K562 (cell line): Measurements from ENCODE around the gene EML2. TPM values are rescaled to one million over a fixed set of nuclear protein-coding genes. Genes with fewer than 3 reads are reported as not detected.

Experiments
- ATAC-seq: fragments of 200-7000 bp; cut with Tn5 transposase; 3 replicates; pipeline ENCODE4 v1.9.1; 2020; ENCODE audit warnings: moderate library complexity
- BruUV-seq: library from RNA; stranded (reverse); fragments of 400-500 nt; replicated peaks from 2 replicates; lab custom pipeline; 2021; lab: Mats Ljungman, UMichigan
- CTCF ChIA-PET: fragments of 300-600 bp; formaldehyde crosslinking; extraction: SDS; loops from one replicate; lab custom pipeline; 2021; ENCODE audit warnings: low intra/inter-chr PET ratio; lab: Yijun Ruan, JAX
- POLR2A ChIA-PET: fragments of 300-600, 350-650 bp; sonication (Branson Sonifier 250); formaldehyde crosslinking; extraction: SDS; loops from one replicate; lab custom pipeline; 2021; ENCODE audit warnings: antibody characterized with exemption, inconsistent platforms; lab: Yijun Ruan, JAX
- DNase-seq, 4 experiments: peaks; one replicate each; pipeline versions ENCODE4 v3.0.0 to v3.0.0-alpha.2; 2011 to 2018; ENCODE audit warnings: low spot score in 3 of 4, mixed read lengths in 3 of 4; ENCODE audit errors: extremely low read depth in 1 of 4
- FAIRE-seq: peaks from 2 replicates; lab custom pipeline; 2011; peaks lifted over from hg19 to GRCh38; lab: Jason Lieb, UNC
- H2AFZ ChIP-seq: 2 replicates; pipeline ENCODE4 v1.6.0; 2011; ENCODE audit warnings: low read depth, low read length, control low read depth, inconsistent platforms
- H3K27ac ChIP-seq: fragments of 200-600 bp; 3 replicates; pipeline ENCODE4 v1.8.0; 2011; ENCODE audit warnings: low read depth, mild to moderate bottlenecking, control low read depth, inconsistent platforms, low read length, moderate library complexity, mixed read lengths; ENCODE audit errors: extremely low read depth
- H3K27me3 ChIP-seq, 2 experiments: fragments of 300-600 bp in 1 of 2; 2 replicates in 1 of 2; 3 replicates in 1 of 2; pipeline versions ENCODE4 v1.6.0 to v1.8.0; 2011; ENCODE audit warnings: inconsistent platforms in 2 of 2, low read length in 2 of 2, mild to moderate bottlenecking in 1 of 2, mixed read lengths in 1 of 2, moderate library complexity in 1 of 2; ENCODE audit not compliant: control insufficient read depth in 2 of 2, insufficient read depth in 2 of 2
- H3K36me3 ChIP-seq: fragments of 300-600 bp; 3 replicates; pipeline ENCODE4 v1.8.0; 2011; ENCODE audit warnings: mild to moderate bottlenecking, low read length, inconsistent platforms; ENCODE audit not compliant: control insufficient read depth, insufficient read depth
- H3K4me1 ChIP-seq, 2 experiments: fragments of 200-600 bp in 1 of 2; replicated peaks in 1 of 2; 2 replicates in 1 of 2; 3 replicates in 1 of 2; pipeline versions ENCODE4 v1.5.1 to v1.8.0; 2011; ENCODE audit warnings: inconsistent platforms in 2 of 2, low read length in 2 of 2, mild to moderate bottlenecking in 1 of 2, mixed read lengths in 1 of 2, moderate library complexity in 1 of 2; ENCODE audit not compliant: control insufficient read depth in 2 of 2, insufficient read depth in 2 of 2
- H3K4me2 ChIP-seq: 2 replicates; pipeline ENCODE4 v1.6.1; 2011; ENCODE audit warnings: low read length, control low read depth, inconsistent platforms, mixed read lengths; ENCODE audit not compliant: insufficient read depth
- H3K4me3 ChIP-seq: fragments of 200-600 bp; sonication (generic), shearing (Covaris generic); 2 replicates; pipeline ENCODE4 v1.5.1; 2016; ENCODE audit warnings: control low read depth, inconsistent platforms
- H3K79me2 ChIP-seq: fragments of 200-600 bp; 3 replicates; pipeline ENCODE4 v1.8.0; 2011; ENCODE audit warnings: low read length, inconsistent platforms; ENCODE audit not compliant: control insufficient read depth, insufficient read depth
- H3K9ac ChIP-seq, 2 experiments: 2 replicates each; pipeline versions ENCODE4 v1.6.0 to v1.6.1; 2011; ENCODE audit warnings: low read depth in 2 of 2, low read length in 2 of 2, control low read depth in 1 of 2, inconsistent platforms in 1 of 2, mild to moderate bottlenecking in 1 of 2, mixed read lengths in 1 of 2; ENCODE audit not compliant: insufficient read depth in 1 of 2
- H3K9me1 ChIP-seq: one replicate; pipeline ENCODE4 v1.6.0; 2011; ENCODE audit warnings: inconsistent platforms, mild to moderate bottlenecking, low read length, moderate library complexity; ENCODE audit not compliant: control insufficient read depth, insufficient read depth
- H3K9me3 ChIP-seq: replicated peaks from 2 replicates; pipeline ENCODE4 v1.5.1; 2011; ENCODE audit warnings: low read depth, low read length, inconsistent platforms; ENCODE audit not compliant: control insufficient read depth, insufficient read depth
- H4K20me1 ChIP-seq: replicated peaks from 2 replicates; pipeline ENCODE4 v1.6.1; 2011; ENCODE audit warnings: low read length, inconsistent platforms, mixed read lengths; ENCODE audit not compliant: control insufficient read depth, insufficient read depth
- E2F6 ChIP-seq, 2 experiments: IDR thresholded peaks; 2 replicates each; pipeline ENCODE4 v1.6.1; 2011; ENCODE audit warnings: borderline replicate concordance in 1 of 2, control low read depth in 1 of 2, low read depth in 1 of 2, low read length in 1 of 2, mild to moderate bottlenecking in 1 of 2, mixed read lengths in 1 of 2, moderate library complexity in 1 of 2; ENCODE audit not compliant: insufficient read depth in 1 of 2, insufficient read length in 1 of 2, poor library complexity in 1 of 2, severe bottlenecking in 1 of 2; ENCODE audit errors: extremely low read depth in 1 of 2
- EZH2 ChIP-seq: IDR thresholded peaks from 2 replicates; pipeline ENCODE4 v1.6.1; 2012; ENCODE audit warnings: low read depth, mild to moderate bottlenecking, inconsistent platforms, low read length, borderline replicate concordance
- KDM1A ChIP-seq, 2 experiments: fragments of 450-650 bp; IDR thresholded peaks; 2 replicates each; pipeline ENCODE4 v1.6.1; 2016; ENCODE audit warnings: mild to moderate bottlenecking in 2 of 2
- PBX2 ChIP-seq, 2 experiments: IDR thresholded peaks in 1 of 2; conservative IDR thresholded peaks in 1 of 2; 2 replicates each; pipeline ENCODE4 v1.6.1; 2016; ENCODE audit warnings: low read depth in 2 of 2, mild to moderate bottlenecking in 1 of 2, missing compliant biosample characterization in 1 of 2, missing genetic modification characterization in 1 of 2, moderate library complexity in 1 of 2
- RBM25 ChIP-seq: fragments of 200-400 bp; formaldehyde crosslinking; IDR thresholded peaks from 2 replicates; pipeline ENCODE4 v1.6.1; 2018; ENCODE audit warnings: low read length, low read depth, moderate library complexity; ENCODE audit not compliant: severe bottlenecking
- TOE1 ChIP-seq, 2 experiments: fragments of 450-650 bp in 1 of 2; sonication (generic) in 1 of 2; formaldehyde crosslinking in 1 of 2; IDR thresholded peaks; 2 replicates each; pipeline versions ENCODE4 v1.7.1 to v1.8.0; 2016 to 2022; ENCODE audit warnings: borderline replicate concordance in 2 of 2, mild to moderate bottlenecking in 2 of 2, antibody characterized with exemption in 1 of 2, inconsistent platforms in 1 of 2, low read depth in 1 of 2, missing genetic modification reagents in 1 of 2, moderate library complexity in 1 of 2
- ZBTB7A ChIP-seq: IDR thresholded peaks from 2 replicates; pipeline ENCODE4 v1.6.1; 2011; ENCODE audit warnings: low read depth, mild to moderate bottlenecking, low read length, moderate library complexity, borderline replicate concordance; ENCODE audit not compliant: control insufficient read depth
- ZFP36 ChIP-seq: fragments of 150-350 bp; IDR thresholded peaks from 2 replicates; pipeline ENCODE4 v1.6.1; 2018; ENCODE audit warnings: low read length, low read depth; ENCODE audit not compliant: partially characterized antibody
- ZNF830 ChIP-seq: fragments of 250-450 bp; sonication (Bioruptor Pico); IDR thresholded peaks from 2 replicates; pipeline ENCODE4 v1.5.0; 2021; ENCODE audit warnings: mild to moderate bottlenecking
- WGBS: fragments of 100-300 bp; shearing (Covaris generic); methylation state at CpG from one replicate; pipeline ENCODE4 v1.1.6; 2016; ENCODE audit warnings: low coverage, mixed read lengths; ENCODE audit not compliant: insufficient coverage; ENCODE audit errors: missing lambda C conversion rate; 5-methylcytosine and 5-hydroxymethylcytosine counted together
- in situ Hi-C: fragments of 300-500 bp; cut with MboI; formaldehyde crosslinking; loops from 4 replicates; pipeline ENCODE4 v1.15.0; 2018; ENCODE audit warnings: inconsistent platforms, mixed read lengths
- intact Hi-C: fragments of 100-400 bp; cut with micrococcal nuclease; formaldehyde crosslinking; loops from 2 replicates; pipeline ENCODE4 v1.14.2; 2022
- polyA plus RNA-seq, 8 experiments: library from polyadenylated mRNA; depleted of rRNA in 4 of 8; stranded (reverse) in 5 of 8; unstranded in 3 of 8; fragments of >200 nt; fragmentation: Nextera tagmentation in 2 of 8; fragmentation: Illumina TruSeq in 1 of 8; extraction: Ambion mirVana in 2 of 8; extraction: Trizol in 1 of 8; gene quantifications; 2 replicates each; pipeline versions ENCODE4 v1.2.1 to v1.2.3, GENCODE V29; 2011 to 2014; ENCODE audit warnings: inconsistent platforms in 1 of 8, missing spikeins in 1 of 8
- total RNA-seq, 7 experiments: library from RNA; depleted of rRNA in 6 of 7; stranded (reverse); fragments of >200 nt in 6 of 7; fragmentation: Illumina TruSeq in 2 of 7; extraction: Trizol in 2 of 7; gene quantifications; 2 replicates each; pipeline versions ENCODE4 v1.2.1 to v1.2.3, GENCODE V29; 2011 to 2021; ENCODE audit warnings: low replicate concordance in 1 of 7

The EML2 gene
- total and polyA plus RNA-seq, 9 of the 15 experiments (the other 6 are each of a cell fraction or from before 2014, with no cell fraction given), result 2.6 to 69.6 (median 24.8) TPM

- Histone ChIP-seq H3K9me3 (no peaks in the 10 kb centered on the region), H3K36me3 (no peaks in the 10 kb centered on the region), H4K20me1 (no peaks in the 10 kb centered on the region), H3K4me1 (peaks cover 25 to 27% of the 10 kb centered on the region in 2 experiments), H3K9ac (no peak overlapping the region), H3K79me2 (no peaks in the 10 kb centered on the region), H3K4me3 (no peak overlapping the region), H3K4me2 (no peak overlapping the region), H2AFZ (0 out of 2 replicates have a peak overlapping the region, but pooled peaks have one; percentile 25), H3K27ac (no peak overlapping the region), H3K9me1 (no peaks in the 10 kb centered on the region), H3K27me3 (no peaks in the 10 kb centered on the region)
- intact Hi-C loops (loop anchor here (2.0 kb wide), 1 partner anchor 91 kb away; no protein-coding TSS in a partner anchor), in situ Hi-C loops (no loop called here)
- no peak for ATAC-seq
- TF ChIP-seq ZNF830 (CRISPR knock-in tag), result no peak
- TF ChIP-seq ZFP36, result peak; percentile 95
- peak; percentile 77 for TF ChIP-seq RBM25
- TF ChIP-seq TOE1 (IDR thresholded peaks at IDR 0.05; ENCODE audit: borderline replicate concordance), result no peak
- no peak for TF ChIP-seq TOE1 (CRISPR knock-in tag; IDR thresholded peaks at IDR 0.05; ENCODE audit: borderline replicate concordance, low read depth)
- TF ChIP-seq ZBTB7A, result no peak
- no peak for TF ChIP-seq E2F6 (IDR thresholded peaks at IDR 0.05; ENCODE audit: borderline replicate concordance in 1 of 2, extremely low read depth in 1 of 2, insufficient read depth in 1 of 2, insufficient read length in 1 of 2, low read depth in 1 of 2, low read length in 1 of 2, poor library complexity in 1 of 2, severe bottlenecking in 1 of 2)
- no peak for TF ChIP-seq PBX2 (CRISPR knock-in tag; IDR thresholded peaks at IDR 0.05; ENCODE audit: low read depth)
- TF ChIP-seq PBX2 (tag; conservative IDR thresholded peaks at IDR 0.05; ENCODE audit: low read depth), result no peak
- no peak for TF ChIP-seq EZH2
- TF ChIP-seq KDM1A (IDR thresholded peaks at IDR 0.05), result 0 out of 4 replicates have a peak, but pooled peaks of 1 of the 2 experiments have one; percentile 3
- POLR2A ChIA-PET, result no interaction called here
- CTCF ChIA-PET, result no interaction called here
- no peak for FAIRE-seq
- BruUV-seq, result no TSS peak
- DNase-seq, result no peak
- WGBS, result 60% methylated on average over 4 of the region's 4 CpGs
Measured at GRCh38 chr19:45589768-45590167, 49.4 kb downstream of the EML2 start.
